H9 (cell line): ENCODE data around the gene PDS5B. TPM values are rescaled to one million over a fixed set of nuclear protein-coding genes. Genes with fewer than 3 reads are reported as not detected.

ENCODE experiments used
- DNase-seq: peaks from one replicate; pipeline ENCODE4 v3.0.0-alpha.2; 2017
- H2AFZ ChIP-seq: one replicate; pipeline ENCODE4 v1.6.1; 2013; ENCODE audit warnings: mild to moderate bottlenecking, low read length, control low read depth, moderate library complexity
- H2AK5ac ChIP-seq: 2 replicates; pipeline ENCODE4 v1.6.1; 2013; ENCODE audit warnings: low read length, control low read depth, mixed read lengths; ENCODE audit not compliant: insufficient read length
- H2BK120ac ChIP-seq: one replicate; pipeline ENCODE4 v1.6.1; 2013; ENCODE audit warnings: low read depth, mild to moderate bottlenecking, low read length, control low read depth, inconsistent platforms; ENCODE audit not compliant: poor library complexity, severe bottlenecking
- H2BK12ac ChIP-seq: 2 replicates; pipeline ENCODE4 v1.6.1; 2013; ENCODE audit warnings: low read length, control low read depth, mixed read lengths, low read depth; ENCODE audit not compliant: insufficient read length
- H2BK15ac ChIP-seq: 2 replicates; pipeline ENCODE4 v1.6.1; 2013; ENCODE audit warnings: low read depth, low read length, control low read depth
- H2BK20ac ChIP-seq: one replicate; pipeline ENCODE4 v1.6.1; 2013; ENCODE audit warnings: low read depth, mild to moderate bottlenecking, low read length, control low read depth, inconsistent platforms; ENCODE audit not compliant: poor library complexity, severe bottlenecking
- H2BK5ac ChIP-seq: 2 replicates; pipeline ENCODE4 v1.6.1; 2013; ENCODE audit warnings: low read length, control low read depth, mixed read lengths; ENCODE audit not compliant: insufficient read length
- H3K14ac ChIP-seq: 2 replicates; pipeline ENCODE4 v1.6.1; 2013; ENCODE audit warnings: low read length, control low read depth; ENCODE audit not compliant: insufficient read depth
- H3K18ac ChIP-seq: 2 replicates; pipeline ENCODE4 v1.6.1; 2013; ENCODE audit warnings: low read depth, mild to moderate bottlenecking, mixed read lengths, low read length, control low read depth; ENCODE audit not compliant: insufficient read length
- H3K23ac ChIP-seq: 2 replicates; pipeline ENCODE4 v1.6.1; 2013; ENCODE audit warnings: low read length, control low read depth, mixed read lengths, low read depth; ENCODE audit not compliant: insufficient read length
- H3K23me2 ChIP-seq: 2 replicates; pipeline ENCODE4 v1.6.1; 2013; ENCODE audit warnings: low read depth, mild to moderate bottlenecking, mixed read lengths, low read length, control low read depth; ENCODE audit not compliant: insufficient read length, poor library complexity, severe bottlenecking
- H3K27ac ChIP-seq: 2 replicates; pipeline ENCODE4 v1.5.1; 2013; ENCODE audit warnings: low read length, control low read depth, mixed read lengths, low read depth; ENCODE audit not compliant: insufficient read length
- H3K27me3 ChIP-seq: 2 replicates; pipeline ENCODE4 v1.6.1; 2013; ENCODE audit warnings: low read length, control low read depth, inconsistent platforms; ENCODE audit not compliant: insufficient read depth
- H3K4ac ChIP-seq: 2 replicates; pipeline ENCODE4 v1.6.1; 2013; ENCODE audit warnings: low read depth, mild to moderate bottlenecking, control low read depth, inconsistent platforms, low read length, moderate library complexity
- H3K4me1 ChIP-seq: 2 replicates; pipeline ENCODE4 v1.6.1; 2013; ENCODE audit warnings: low read length, control low read depth, inconsistent platforms; ENCODE audit not compliant: insufficient read depth
- H3K4me2 ChIP-seq: 2 replicates; pipeline ENCODE4 v1.6.1; 2013; ENCODE audit warnings: low read length, control low read depth, mixed read lengths; ENCODE audit not compliant: insufficient read length, insufficient read depth
- H3K56ac ChIP-seq: 2 replicates; pipeline ENCODE4 v1.6.1; 2013; ENCODE audit warnings: low read depth, mild to moderate bottlenecking, mixed read lengths, low read length, control low read depth; ENCODE audit not compliant: insufficient read length
- H3K79me1 ChIP-seq: 2 replicates; pipeline ENCODE4 v1.6.1; 2013; ENCODE audit warnings: low read depth, mild to moderate bottlenecking, moderate library complexity, low read length, control low read depth, inconsistent platforms; ENCODE audit not compliant: insufficient read depth, poor library complexity, severe bottlenecking
- H3K79me2 ChIP-seq: 2 replicates; pipeline ENCODE4 v1.6.1; 2013; ENCODE audit warnings: low read length, control low read depth, inconsistent platforms; ENCODE audit not compliant: insufficient read depth
- H3K9ac ChIP-seq: 2 replicates; pipeline ENCODE4 v1.6.1; 2013; ENCODE audit warnings: low read length, control low read depth, mixed read lengths; ENCODE audit not compliant: insufficient read length; ENCODE audit errors: extremely low read depth
- H3K9me3 ChIP-seq: one replicate; pipeline ENCODE4 v1.6.1; 2013; ENCODE audit warnings: low read depth, low read length, inconsistent platforms; ENCODE audit not compliant: control insufficient read depth
- H3T11ph ChIP-seq: one replicate; pipeline ENCODE4 v1.6.1; 2013; ENCODE audit warnings: mild to moderate bottlenecking, low read length, control low read depth, inconsistent platforms
- H4K20me1 ChIP-seq: one replicate; pipeline ENCODE4 v1.6.1; 2013; ENCODE audit not compliant: control insufficient read depth, insufficient read length, insufficient read depth
- H4K5ac ChIP-seq: 2 replicates; pipeline ENCODE4 v1.6.1; 2013; ENCODE audit warnings: low read depth, mild to moderate bottlenecking, mixed read lengths, low read length, control low read depth; ENCODE audit not compliant: insufficient read length
- H4K8ac ChIP-seq: replicated peaks from 2 replicates; pipeline ENCODE4 v1.6.1; 2013; ENCODE audit warnings: low read length, control low read depth, mixed read lengths, low read depth; ENCODE audit not compliant: insufficient read length
- H4K91ac ChIP-seq: 2 replicates; pipeline ENCODE4 v1.6.1; 2013; ENCODE audit warnings: low read depth, mild to moderate bottlenecking, moderate library complexity, mixed read lengths, low read length, control low read depth; ENCODE audit not compliant: insufficient read length
- H3K27ac Mint-ChIP-seq, 3 experiments: 2 replicates in 2 of 3; 3 replicates in 1 of 3; pipeline ENCODE4 v1.8.0; 2020 to 2021; ENCODE audit warnings: mixed read lengths in 3 of 3, mild to moderate bottlenecking in 1 of 3, moderate library complexity in 1 of 3
- H3K27me3 Mint-ChIP-seq: 2 replicates; pipeline ENCODE4 v1.8.0; 2021; ENCODE audit warnings: low read depth, mild to moderate bottlenecking, moderate library complexity, mixed read lengths
- H3K36me3 Mint-ChIP-seq, 3 experiments: 2 replicates in 2 of 3; 3 replicates in 1 of 3; pipeline ENCODE4 v1.8.0; 2020 to 2021; ENCODE audit warnings: low read depth in 3 of 3, mixed read lengths in 3 of 3; ENCODE audit not compliant: insufficient read depth in 1 of 3
- H3K4me1 Mint-ChIP-seq, 2 experiments: 2 replicates each; pipeline ENCODE4 v1.8.0; 2020; ENCODE audit warnings: mixed read lengths in 2 of 2
- H3K4me3 Mint-ChIP-seq, 2 experiments: 2 replicates in 1 of 2; 3 replicates in 1 of 2; pipeline ENCODE4 v1.8.0; 2020 to 2021; ENCODE audit warnings: mild to moderate bottlenecking in 2 of 2, mixed read lengths in 2 of 2, moderate library complexity in 1 of 2
- H3K9me3 Mint-ChIP-seq, 2 experiments: 2 replicates in 1 of 2; 3 replicates in 1 of 2; pipeline ENCODE4 v1.8.0; 2020; ENCODE audit warnings: mild to moderate bottlenecking in 2 of 2, mixed read lengths in 2 of 2, moderate library complexity in 1 of 2
- WGBS: extraction: QIAGEN DNeasy Blood & Tissue Kit; methylation state at CpG from one replicate; pipeline ENCODE4 v1.1.7; 2013; ENCODE audit warnings: missing lambda C conversion rate, low lambda C conversion rate, mixed read lengths; ENCODE audit not compliant: insufficient read length; ENCODE audit errors: extremely low coverage; 5-methylcytosine and 5-hydroxymethylcytosine counted together
- total RNA-seq: library from RNA; stranded (reverse); gene quantifications from 2 replicates; pipeline ENCODE4 v1.2.1, GENCODE V29; 2021
- TF ChIP-seq, protein P1 (sequence below): fragments of 200-600 bp; sonication (generic); conservative IDR thresholded peaks from 3 replicates; pipeline ENCODE4 v1.8.0; 2021; ENCODE audit warnings: antibody characterized with exemption, mild to moderate bottlenecking

The PDS5B gene
- total RNA-seq, 1 experiment from 2014 or later = 50.0 TPM

DNA sequence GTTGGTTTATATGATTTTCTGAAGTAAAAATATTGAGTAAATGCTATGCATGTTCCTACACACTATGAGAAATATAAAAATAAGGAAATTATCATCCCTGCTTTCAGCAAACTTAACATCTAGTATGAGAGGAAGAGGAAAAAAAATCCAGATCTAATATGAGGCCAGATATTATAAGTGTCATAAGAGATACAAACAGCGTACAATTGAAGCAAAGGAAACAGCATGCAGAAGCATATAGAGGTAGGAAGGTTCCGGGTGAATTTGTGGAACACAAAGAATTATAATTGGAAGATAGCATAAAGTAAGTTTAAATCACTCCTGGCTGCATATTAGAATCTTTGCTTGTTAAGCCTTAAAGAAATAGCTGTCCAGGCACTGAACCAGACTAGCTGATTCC lies 88.3 kb downstream of the PDS5B start:
- H3K14ac ChIP-seq = no peak overlapping the region
- no peak overlapping the region for H2BK5ac ChIP-seq
- Mint-ChIP-seq H3K4me3 (no peak overlapping the region), H3K36me3 (peaks cover 12 to 41% (median 37%) of the 10 kb centered on the region in 3 experiments; a peak in 6 of 7 replicates), H3K4me1 (no peaks in the 10 kb centered on the region), H3K27ac (peak overlapping the region in 1 of 3 experiments; percentile 7; a peak in 1 of 7 replicates), H3K9me3 (no peaks in the 10 kb centered on the region), H3K27me3 (no peaks in the 10 kb centered on the region)
- no peaks in the 10 kb centered on the region for H4K20me1 ChIP-seq
- H3T11ph ChIP-seq = no peak overlapping the region
- H3K56ac ChIP-seq = no peak overlapping the region
- H3K9ac ChIP-seq = no peak overlapping the region
- no peak overlapping the region for H4K5ac ChIP-seq
- H3K4ac ChIP-seq = no peak overlapping the region
- TF ChIP-seq, protein P1, sequence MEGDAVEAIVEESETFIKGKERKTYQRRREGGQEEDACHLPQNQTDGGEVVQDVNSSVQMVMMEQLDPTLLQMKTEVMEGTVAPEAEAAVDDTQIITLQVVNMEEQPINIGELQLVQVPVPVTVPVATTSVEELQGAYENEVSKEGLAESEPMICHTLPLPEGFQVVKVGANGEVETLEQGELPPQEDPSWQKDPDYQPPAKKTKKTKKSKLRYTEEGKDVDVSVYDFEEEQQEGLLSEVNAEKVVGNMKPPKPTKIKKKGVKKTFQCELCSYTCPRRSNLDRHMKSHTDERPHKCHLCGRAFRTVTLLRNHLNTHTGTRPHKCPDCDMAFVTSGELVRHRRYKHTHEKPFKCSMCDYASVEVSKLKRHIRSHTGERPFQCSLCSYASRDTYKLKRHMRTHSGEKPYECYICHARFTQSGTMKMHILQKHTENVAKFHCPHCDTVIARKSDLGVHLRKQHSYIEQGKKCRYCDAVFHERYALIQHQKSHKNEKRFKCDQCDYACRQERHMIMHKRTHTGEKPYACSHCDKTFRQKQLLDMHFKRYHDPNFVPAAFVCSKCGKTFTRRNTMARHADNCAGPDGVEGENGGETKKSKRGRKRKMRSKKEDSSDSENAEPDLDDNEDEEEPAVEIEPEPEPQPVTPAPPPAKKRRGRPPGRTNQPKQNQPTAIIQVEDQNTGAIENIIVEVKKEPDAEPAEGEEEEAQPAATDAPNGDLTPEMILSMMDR = no peak
- H2BK12ac ChIP-seq = no peak overlapping the region
- H3K79me1 ChIP-seq = no peaks in the 10 kb centered on the region
- H4K91ac ChIP-seq = no peak overlapping the region
- H2BK20ac ChIP-seq = no peak overlapping the region
- no peak overlapping the region for H3K18ac ChIP-seq
- H3K4me1 ChIP-seq = no peaks in the 10 kb centered on the region
- no peaks in the 10 kb centered on the region for H3K79me2 ChIP-seq
- H3K27me3 ChIP-seq = no peaks in the 10 kb centered on the region
- no peak overlapping the region for H4K8ac ChIP-seq
- H3K23me2 ChIP-seq = no peaks in the 10 kb centered on the region
- no peak for DNase-seq
- H2AFZ ChIP-seq = no peak overlapping the region
- WGBS = no CpG with 5 or more reads among the region's 2 CpGs
- H2BK15ac ChIP-seq = no peak overlapping the region
- H3K4me2 ChIP-seq = no peak overlapping the region
- no peak overlapping the region for H3K23ac ChIP-seq
- no peak overlapping the region for H2BK120ac ChIP-seq
- no peak overlapping the region for H3K27ac ChIP-seq
- no peak overlapping the region for H2AK5ac ChIP-seq
- no peaks in the 10 kb centered on the region for H3K9me3 ChIP-seq
